ENCODE results near the gene ESR1.

DNA sequence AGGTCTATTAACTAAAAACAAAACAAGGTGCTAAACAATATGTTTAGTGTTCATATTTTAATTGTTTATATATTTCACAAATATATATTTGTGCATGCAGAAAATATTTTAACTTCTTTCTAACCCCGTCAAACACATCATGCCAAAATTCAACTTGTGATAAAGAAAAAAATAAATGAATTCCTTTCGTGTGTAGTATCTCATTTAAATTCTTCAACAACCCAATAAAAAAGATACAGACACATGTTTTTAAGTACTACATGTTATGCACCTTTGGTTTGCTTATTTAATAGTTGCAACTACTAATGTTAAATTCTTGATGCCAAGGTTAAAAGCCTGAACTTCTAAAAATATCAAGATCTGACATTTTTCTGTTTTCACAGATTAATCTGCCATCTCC, 252.4 kb downstream of the ESR1 start:
- TF ChIP-seq, protein P1, sequence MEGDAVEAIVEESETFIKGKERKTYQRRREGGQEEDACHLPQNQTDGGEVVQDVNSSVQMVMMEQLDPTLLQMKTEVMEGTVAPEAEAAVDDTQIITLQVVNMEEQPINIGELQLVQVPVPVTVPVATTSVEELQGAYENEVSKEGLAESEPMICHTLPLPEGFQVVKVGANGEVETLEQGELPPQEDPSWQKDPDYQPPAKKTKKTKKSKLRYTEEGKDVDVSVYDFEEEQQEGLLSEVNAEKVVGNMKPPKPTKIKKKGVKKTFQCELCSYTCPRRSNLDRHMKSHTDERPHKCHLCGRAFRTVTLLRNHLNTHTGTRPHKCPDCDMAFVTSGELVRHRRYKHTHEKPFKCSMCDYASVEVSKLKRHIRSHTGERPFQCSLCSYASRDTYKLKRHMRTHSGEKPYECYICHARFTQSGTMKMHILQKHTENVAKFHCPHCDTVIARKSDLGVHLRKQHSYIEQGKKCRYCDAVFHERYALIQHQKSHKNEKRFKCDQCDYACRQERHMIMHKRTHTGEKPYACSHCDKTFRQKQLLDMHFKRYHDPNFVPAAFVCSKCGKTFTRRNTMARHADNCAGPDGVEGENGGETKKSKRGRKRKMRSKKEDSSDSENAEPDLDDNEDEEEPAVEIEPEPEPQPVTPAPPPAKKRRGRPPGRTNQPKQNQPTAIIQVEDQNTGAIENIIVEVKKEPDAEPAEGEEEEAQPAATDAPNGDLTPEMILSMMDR (IDR thresholded peaks at IDR 0.05), result no peak
- TF ChIP-seq POLR2A (IDR thresholded peaks at IDR 0.05), result no peak
